ENCODE measurements around the gene LDLRAD1. TPM values are rescaled to one million over a fixed set of nuclear protein-coding genes. Genes with fewer than 3 reads are reported as not detected.
"Not testable (repeated sequence)": the region's sequence is repeated elsewhere in the genome, so short reads cannot be mapped to it uniquely, and the experiment has no call there.

The LDLRAD1 gene
- total RNA-seq, 2 donors from 2014 or later = not detected

DNA sequence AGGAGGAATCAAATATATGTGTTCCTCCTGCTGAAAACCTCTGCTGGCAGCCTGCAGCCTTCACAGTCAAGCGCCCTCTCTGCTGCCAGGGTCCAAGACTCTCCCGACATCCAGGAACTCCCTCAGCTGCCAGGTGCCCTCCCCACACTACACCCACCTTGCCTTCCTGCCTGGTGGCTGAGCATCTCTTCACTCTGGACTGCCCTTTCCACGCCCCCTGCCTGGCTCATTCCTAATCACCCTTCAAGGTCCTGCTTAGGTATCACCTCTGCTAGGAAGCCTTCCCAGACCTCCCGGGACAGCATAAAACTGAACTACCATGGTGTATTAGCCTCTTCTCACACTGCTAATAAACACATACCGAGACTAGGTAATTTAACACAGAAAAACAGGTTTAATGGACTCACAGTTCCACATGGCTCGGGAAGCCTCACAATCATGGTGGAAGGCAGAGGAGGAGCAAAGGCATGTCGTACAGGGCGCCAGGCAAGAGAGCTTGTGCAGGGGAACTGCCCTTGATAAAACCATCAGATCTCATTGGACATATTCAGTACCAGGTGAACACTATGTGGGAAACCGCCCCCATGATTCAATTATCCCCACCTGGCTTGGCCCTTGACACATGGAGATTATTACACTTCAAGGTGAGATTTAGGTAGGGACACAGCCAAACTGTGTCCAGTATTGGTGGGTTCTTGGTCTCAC, 15.3 kb downstream of the LDLRAD1 start:
- ATAC-seq (no peak), DNase-seq (no peak)
- intact Hi-C loops (cut with DNase I, micrococcal nuclease) = no loop called here

- ATAC-seq = no peak
- intact Hi-C loops (cut with DNase I, micrococcal nuclease) = no loop called here
Observed at GRCh38 chr1:54001591-54001990, 16.4 kb downstream of the LDLRAD1 start.

DNA sequence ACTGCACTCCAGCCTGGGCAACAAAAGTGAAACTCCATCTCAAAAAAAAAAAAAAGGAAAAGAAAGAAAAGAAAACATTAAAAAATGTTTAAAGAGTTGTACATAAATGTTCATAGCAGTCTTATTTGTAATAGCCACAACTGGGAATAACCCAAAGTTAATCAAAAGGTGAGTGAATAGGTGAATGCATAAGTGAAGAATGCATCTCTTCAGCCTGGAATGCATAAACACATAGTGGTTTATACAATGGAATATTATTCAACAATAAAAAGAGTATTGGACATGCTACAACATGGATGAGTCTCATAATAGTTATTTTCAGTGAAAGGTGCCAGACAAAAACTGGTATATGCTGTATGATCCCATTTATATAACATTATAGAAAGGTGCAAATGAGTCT, 18.1 kb downstream of the LDLRAD1 start:
- ATAC-seq = no peak
- no peak for DNase-seq
- intact Hi-C loops (cut with DNase I, micrococcal nuclease) = no loop called here

More at GRCh38 chr1:54001591-54001990, 16.4 kb downstream of the LDLRAD1 start:
- no peak for DNase-seq

GRCh38 chr1:53998223-53998622, 19.8 kb downstream of the LDLRAD1 start:
- no peak for DNase-seq
- intact Hi-C loops (cut with DNase I, micrococcal nuclease) = no loop called here
- no peak for ATAC-seq

DNA sequence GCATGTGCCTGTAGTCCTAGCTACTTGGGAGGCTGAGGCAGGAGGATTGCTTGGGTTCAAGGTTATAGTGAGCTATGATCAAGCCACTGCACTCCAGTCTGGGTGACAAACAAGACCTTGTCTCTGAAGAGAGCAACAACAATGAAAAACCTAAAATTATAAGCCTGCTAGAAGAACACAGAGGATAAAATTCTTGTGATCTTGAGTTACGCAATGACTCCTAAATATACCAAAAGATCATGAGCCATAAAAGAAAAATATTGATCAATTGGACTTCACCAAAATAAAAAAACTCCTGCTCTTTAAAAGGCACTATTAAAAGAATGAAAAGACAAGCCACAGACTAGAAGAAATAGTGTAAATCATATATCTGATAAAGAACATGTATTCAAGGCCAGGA, 22.3 kb downstream of the LDLRAD1 start:
- intact Hi-C loops (cut with DNase I, micrococcal nuclease) = no loop called here
- no peak for DNase-seq
- ATAC-seq = no peak

DNA sequence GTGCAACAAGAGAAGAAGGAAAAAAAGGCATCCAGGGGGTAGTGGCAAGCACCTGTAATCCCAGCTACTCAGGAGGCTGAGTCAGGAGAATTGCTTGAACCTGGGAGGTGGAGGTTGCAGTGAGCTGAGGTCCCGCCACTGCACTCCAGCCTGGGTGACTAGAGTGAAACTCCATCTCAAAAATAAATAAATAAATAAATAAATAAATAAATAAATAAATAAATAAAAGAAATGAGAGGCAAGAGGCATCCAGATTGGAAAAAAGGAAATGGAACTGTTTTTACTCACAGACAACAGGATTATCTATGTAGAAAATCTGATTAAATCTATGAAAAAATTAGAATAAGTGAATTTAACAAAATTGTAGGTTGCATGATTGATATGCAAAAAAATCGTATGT, 23.5 kb downstream of the LDLRAD1 start:
- intact Hi-C loops (cut with DNase I, micrococcal nuclease); ATAC-seq; DNase-seq: not testable (repeated sequence)

- intact Hi-C loops (cut with DNase I, micrococcal nuclease) = no loop called here
- DNase-seq (peak in 1 of 2 donors; percentile 14), ATAC-seq (peak; percentile 63)
Observed at GRCh38 chr1:53992085-53992874, 25.7 kb downstream of the LDLRAD1 start.

DNA sequence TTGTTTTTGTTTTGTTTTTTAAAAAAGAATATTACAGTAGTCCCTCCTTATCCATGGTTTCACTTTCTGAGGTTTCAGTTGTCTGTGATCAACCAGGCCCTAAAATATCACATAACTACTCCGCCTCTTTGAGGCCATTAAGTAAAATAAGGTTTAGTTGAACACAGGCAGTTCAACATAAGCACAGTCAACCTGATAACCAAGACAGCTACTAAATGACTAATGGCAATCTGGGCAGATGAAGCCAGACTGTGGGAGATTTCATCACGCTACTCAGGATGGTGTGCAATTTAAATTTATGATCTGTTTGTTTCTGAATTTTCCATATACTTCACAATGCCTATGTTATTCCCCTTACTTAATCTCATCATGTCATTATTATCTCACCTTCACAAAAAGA, 30.1 kb downstream of the LDLRAD1 start:
- intact Hi-C loops (cut with DNase I, micrococcal nuclease) = no loop called here
- ATAC-seq = no peak
- DNase-seq = no peak

GRCh38 chr1:53986458-53986857, 31.5 kb downstream of the LDLRAD1 start:
- ATAC-seq = no peak
- no peak for DNase-seq
- intact Hi-C loops (cut with DNase I, micrococcal nuclease) = no loop called here

- ATAC-seq (no peak), DNase-seq (no peak)
- intact Hi-C loops (cut with DNase I, micrococcal nuclease) = no loop called here
Observed at GRCh38 chr1:53984726-53985125, 33.3 kb downstream of the LDLRAD1 start.

DNA sequence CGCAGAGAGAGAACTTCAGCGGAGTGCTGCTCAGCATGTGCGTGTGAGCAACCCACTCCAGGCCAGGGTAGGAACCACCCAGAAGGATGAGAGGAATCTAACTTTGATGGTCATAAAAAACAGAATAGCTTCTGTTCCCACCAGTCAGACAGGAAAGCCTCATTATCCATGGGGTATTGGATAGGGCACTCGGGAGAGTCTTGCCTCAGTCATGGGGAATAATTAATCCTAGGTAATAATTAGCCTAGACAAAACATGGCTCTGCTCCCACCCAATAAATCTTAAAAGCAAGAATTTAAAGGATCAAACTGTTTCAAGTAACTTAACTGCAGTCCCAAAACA, 35.3 kb downstream of the LDLRAD1 start:
- ATAC-seq (peak; percentile 29), DNase-seq (no peak)
- intact Hi-C loops (cut with DNase I, micrococcal nuclease) = no loop called here

GRCh38 chr1:53982034-53982762, 35.8 kb downstream of the LDLRAD1 start:
- peak; percentile 62 for ATAC-seq
- intact Hi-C loops (cut with DNase I, micrococcal nuclease) = no loop called here
- peak; percentile 21 to 30 for DNase-seq

DNA sequence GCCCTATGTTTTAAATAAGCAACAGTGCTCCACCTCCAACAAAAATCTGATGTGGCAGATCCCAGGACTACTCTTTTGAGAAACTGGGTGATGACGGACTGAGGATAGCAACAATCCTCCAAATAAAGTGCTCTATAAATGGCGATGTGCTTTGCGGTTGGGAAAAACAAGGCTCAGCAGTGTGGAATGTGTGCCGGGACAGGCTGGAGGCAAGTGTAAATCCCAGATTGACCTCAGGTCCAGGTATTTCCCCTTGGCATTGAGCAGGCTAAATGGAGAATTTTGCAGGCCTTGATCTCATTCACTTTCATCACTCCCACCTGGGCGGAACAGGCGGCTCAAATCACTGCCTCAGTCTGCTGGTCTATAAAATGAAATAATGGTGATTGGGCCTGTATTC, 36.8 kb downstream of the LDLRAD1 start:
- intact Hi-C loops (cut with DNase I, micrococcal nuclease) = no loop called here
- DNase-seq (no peak), ATAC-seq (no peak)

- no peak for DNase-seq
- intact Hi-C loops (cut with DNase I, micrococcal nuclease) = no loop called here
- no peak for ATAC-seq
Observed at GRCh38 chr1:53979712-53980450, 38.1 kb downstream of the LDLRAD1 start.

DNA sequence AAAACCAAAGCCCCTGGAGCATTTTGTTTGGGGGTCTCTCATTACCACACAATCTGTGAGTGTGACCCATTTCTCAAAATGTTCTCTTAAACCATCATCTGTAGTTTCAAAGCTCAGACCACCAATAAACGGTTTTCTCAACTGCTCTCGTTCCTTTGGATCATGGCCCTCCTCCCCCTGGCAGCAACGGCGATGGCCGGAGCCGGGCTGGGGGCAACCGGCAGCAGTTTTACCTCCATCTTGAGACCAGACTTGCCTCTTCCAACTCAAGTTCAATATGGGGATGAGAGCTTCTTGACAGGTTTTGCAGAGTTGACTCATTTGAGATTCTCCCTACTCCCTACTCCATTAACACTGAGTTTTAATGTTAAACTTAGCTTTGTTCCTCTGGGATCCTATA, 42.1 kb downstream of the LDLRAD1 start:
- DNase-seq (no peak), ATAC-seq (no peak)
- intact Hi-C loops (cut with DNase I, micrococcal nuclease) = no loop called here

- DNase-seq = no peak
- no peak for ATAC-seq
- intact Hi-C loops (cut with DNase I, micrococcal nuclease) = no loop called here
Observed at GRCh38 chr1:53971718-53972117, 46.3 kb downstream of the LDLRAD1 start.

DNA sequence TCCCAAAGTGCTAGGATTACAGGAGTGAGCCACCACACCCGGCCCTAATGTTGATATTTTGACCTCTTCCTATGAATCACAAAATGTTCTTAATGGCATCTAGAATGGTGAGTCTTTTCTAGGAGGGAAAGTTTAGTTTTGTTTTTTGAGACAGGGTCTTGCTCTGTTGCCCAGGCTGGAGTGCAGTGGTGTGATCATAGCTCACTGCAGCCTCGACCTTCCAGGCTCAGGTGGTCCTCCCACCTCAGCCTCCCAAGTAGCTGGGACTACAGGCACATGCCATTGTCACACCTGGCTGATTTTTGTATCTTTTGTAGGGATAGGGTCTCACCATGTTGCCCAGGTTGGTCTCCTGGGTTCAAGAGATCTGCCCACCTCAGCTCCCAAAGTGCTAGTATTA, 48.7 kb downstream of the LDLRAD1 start:
- DNase-seq, ATAC-seq: not testable (repeated sequence)
- intact Hi-C loops (cut with DNase I, micrococcal nuclease) = loop anchor here in 1 of 2 donors (10.0 kb wide), 1 partner anchor 65 kb away; no protein-coding TSS in a partner anchor

- peak; percentile 99 for ATAC-seq
- no peak for DNase-seq
- intact Hi-C loops (cut with DNase I, micrococcal nuclease) = loop anchor here in 1 of 2 donors (10.0 kb wide), 1 partner anchor 67 kb away; no protein-coding TSS in a partner anchor
Observed at GRCh38 chr1:53968125-53968513, 49.9 kb downstream of the LDLRAD1 start.
